Measurements from ENCODE around the gene UBE2O.
"Not testable (repeated sequence)": the region's sequence is repeated elsewhere in the genome, so short reads cannot be mapped to it uniquely, and the experiment has no call there.

The UBE2O gene

GRCh38 chr17:76346936-76347335 lies 106.0 kb downstream of the UBE2O start:
- H2BK120ac ChIP-seq (ENCODE audit: insufficient read depth, low read length, poor library complexity); H2AK5ac ChIP-seq (ENCODE audit: low read length); H2BK5ac ChIP-seq (ENCODE audit: low read depth, low read length, poor library complexity); H3K79me2 ChIP-seq (ENCODE audit: control insufficient read depth, insufficient read depth, low read length, poor library complexity); H3K4me2 ChIP-seq (ENCODE audit: low read length); H3K4ac ChIP-seq (ENCODE audit: low read depth, low read length); H3K4me3 ChIP-seq (ENCODE audit: low read depth, low read length); DNase-seq; H3K14ac ChIP-seq (ENCODE audit: low read length); H3K9ac ChIP-seq (ENCODE audit: low read length); H3K79me1 ChIP-seq (ENCODE audit: low read length); H2AFZ ChIP-seq (ENCODE audit: insufficient read depth, low read length, poor library complexity); H3K18ac ChIP-seq (ENCODE audit: low read length); H3K27me3 ChIP-seq (ENCODE audit: insufficient read depth, low read length); H4K12ac ChIP-seq (ENCODE audit: low read depth, low read length); H4K8ac ChIP-seq (ENCODE audit: low read depth, low read length); H2BK12ac ChIP-seq (ENCODE audit: low read length); H3K9me3 ChIP-seq (ENCODE audit: insufficient read depth, low read depth, low read length); H3K4me1 ChIP-seq (ENCODE audit: control insufficient read depth in 1 of 2, insufficient read depth in 2 of 2, low read length in 2 of 2); H3K27ac ChIP-seq (ENCODE audit: low read depth, low read length); H4K91ac ChIP-seq (ENCODE audit: low read depth, low read length); H3K23ac ChIP-seq (ENCODE audit: low read length): not testable (repeated sequence)
- peaks cover 14 to 22% of the 10 kb centered on the region in 2 experiments for H3K36me3 ChIP-seq (ENCODE audit: control insufficient read depth in 1 of 2, insufficient read depth in 2 of 2, low read length in 2 of 2)
- WGBS (ENCODE audit: extremely low coverage, insufficient coverage, insufficient read length): no CpG with 5 or more reads among the region's 11 CpGs

GRCh38 chr17:76345377-76345974 lies 107.5 kb downstream of the UBE2O start:
- Histone ChIP-seq H3K18ac (ENCODE audit: low read length) (no peak overlapping the region), H3K36me3 (ENCODE audit: control insufficient read depth in 1 of 2, insufficient read depth in 2 of 2, low read length in 2 of 2) (peaks cover 14 to 22% of the 10 kb centered on the region in 2 experiments), H3K4me2 (ENCODE audit: low read length) (no peak overlapping the region), H3K14ac (ENCODE audit: low read length) (no peak overlapping the region), H4K91ac (ENCODE audit: low read depth, low read length) (no peak overlapping the region), H4K8ac (ENCODE audit: low read depth, low read length) (no peak overlapping the region), H2BK120ac (ENCODE audit: insufficient read depth, low read length, poor library complexity) (no peak overlapping the region), H3K27ac (ENCODE audit: low read depth, low read length) (no peak overlapping the region), H3K23ac (ENCODE audit: low read length) (no peak overlapping the region), H4K12ac (ENCODE audit: low read depth, low read length) (no peak overlapping the region), H2AK5ac (ENCODE audit: low read length) (no peak overlapping the region), H3K9ac (ENCODE audit: low read length) (no peak overlapping the region), H3K4ac (ENCODE audit: low read depth, low read length) (no peak overlapping the region), H2BK5ac (ENCODE audit: low read depth, low read length, poor library complexity) (no peak overlapping the region), H2AFZ (ENCODE audit: insufficient read depth, low read length, poor library complexity) (no peak overlapping the region), H3K4me3 (ENCODE audit: low read depth, low read length) (no peak overlapping the region), H3K79me1 (ENCODE audit: low read length) (no peaks in the 10 kb centered on the region), H3K9me3 (ENCODE audit: insufficient read depth, low read depth, low read length) (no peaks in the 10 kb centered on the region), H3K4me1 (ENCODE audit: control insufficient read depth in 1 of 2, insufficient read depth in 2 of 2, low read length in 2 of 2) (no peaks in the 10 kb centered on the region), H3K79me2 (ENCODE audit: control insufficient read depth, insufficient read depth, low read length, poor library complexity) (no peaks in the 10 kb centered on the region), H3K27me3 (ENCODE audit: insufficient read depth, low read length) (no peaks in the 10 kb centered on the region), H2BK12ac (ENCODE audit: low read length) (no peak overlapping the region)
- WGBS (ENCODE audit: extremely low coverage, insufficient coverage, insufficient read length): no CpG with 5 or more reads among the region's 14 CpGs
- DNase-seq: no peak

- Histone ChIP-seq H3K79me2 (ENCODE audit: control insufficient read depth, insufficient read depth, low read length, poor library complexity) (no peaks in the 10 kb centered on the region), H2BK120ac (ENCODE audit: insufficient read depth, low read length, poor library complexity) (no peak overlapping the region), H3K36me3 (ENCODE audit: control insufficient read depth in 1 of 2, insufficient read depth in 2 of 2, low read length in 2 of 2) (peaks cover 14 to 22% of the 10 kb centered on the region in 2 experiments), H2BK12ac (ENCODE audit: low read length) (no peak overlapping the region), H4K8ac (ENCODE audit: low read depth, low read length) (no peak overlapping the region), H3K4me2 (ENCODE audit: low read length) (no peak overlapping the region), H4K91ac (ENCODE audit: low read depth, low read length) (no peak overlapping the region), H3K14ac (ENCODE audit: low read length) (no peak overlapping the region), H4K12ac (ENCODE audit: low read depth, low read length) (no peak overlapping the region), H3K4me1 (ENCODE audit: control insufficient read depth in 1 of 2, insufficient read depth in 2 of 2, low read length in 2 of 2) (no peaks in the 10 kb centered on the region), H3K23ac (ENCODE audit: low read length) (no peak overlapping the region), H3K4ac (ENCODE audit: low read depth, low read length) (no peak overlapping the region), H3K4me3 (ENCODE audit: low read depth, low read length) (no peak overlapping the region), H3K18ac (ENCODE audit: low read length) (no peak overlapping the region), H2BK5ac (ENCODE audit: low read depth, low read length, poor library complexity) (no peak overlapping the region), H3K9me3 (ENCODE audit: insufficient read depth, low read depth, low read length) (no peaks in the 10 kb centered on the region), H3K9ac (ENCODE audit: low read length) (no peak overlapping the region), H2AK5ac (ENCODE audit: low read length) (no peak overlapping the region), H3K27me3 (ENCODE audit: insufficient read depth, low read length) (no peaks in the 10 kb centered on the region), H3K27ac (ENCODE audit: low read depth, low read length) (no peak overlapping the region), H2AFZ (ENCODE audit: insufficient read depth, low read length, poor library complexity) (no peak overlapping the region), H3K79me1 (ENCODE audit: low read length) (no peaks in the 10 kb centered on the region)
- peak; percentile 98 to 99 for DNase-seq
- WGBS (ENCODE audit: extremely low coverage, insufficient coverage, insufficient read length): no CpG with 5 or more reads among the region's 7 CpGs
These were observed 109.8 kb downstream of the UBE2O start for GRCh38 chr17:76343106-76343505.

- H2BK5ac ChIP-seq (ENCODE audit: low read depth, low read length, poor library complexity): no peak overlapping the region
- no peak overlapping the region for H4K12ac ChIP-seq (ENCODE audit: low read depth, low read length)
- WGBS (ENCODE audit: extremely low coverage, insufficient coverage, insufficient read length): no CpG with 5 or more reads among the region's 6 CpGs
- H3K79me2 ChIP-seq (ENCODE audit: control insufficient read depth, insufficient read depth, low read length, poor library complexity): no peaks in the 10 kb centered on the region
- no peak overlapping the region for H2AK5ac ChIP-seq (ENCODE audit: low read length)
- no peak overlapping the region for H3K4me2 ChIP-seq (ENCODE audit: low read length)
- H3K9me3 ChIP-seq (ENCODE audit: insufficient read depth, low read depth, low read length): peaks cover 2% of the 10 kb centered on the region
- H3K4me1 ChIP-seq (ENCODE audit: control insufficient read depth in 1 of 2, insufficient read depth in 2 of 2, low read length in 2 of 2): no peaks in the 10 kb centered on the region
- H2BK120ac ChIP-seq (ENCODE audit: insufficient read depth, low read length, poor library complexity): no peak overlapping the region
- no peak overlapping the region for H2AFZ ChIP-seq (ENCODE audit: insufficient read depth, low read length, poor library complexity)
- no peak overlapping the region for H3K18ac ChIP-seq (ENCODE audit: low read length)
- H2BK12ac ChIP-seq (ENCODE audit: low read length): no peak overlapping the region
- no peak overlapping the region for H3K9ac ChIP-seq (ENCODE audit: low read length)
- H4K91ac ChIP-seq (ENCODE audit: low read depth, low read length): no peak overlapping the region
- H4K8ac ChIP-seq (ENCODE audit: low read depth, low read length): no peak overlapping the region
- no peaks in the 10 kb centered on the region for H3K27me3 ChIP-seq (ENCODE audit: insufficient read depth, low read length)
- no peak overlapping the region for H3K14ac ChIP-seq (ENCODE audit: low read length)
- H3K4me3 ChIP-seq (ENCODE audit: low read depth, low read length): no peak overlapping the region
- H3K4ac ChIP-seq (ENCODE audit: low read depth, low read length): no peak overlapping the region
- peak; percentile 55 to 76 for DNase-seq
- no peaks in the 10 kb centered on the region for H3K79me1 ChIP-seq (ENCODE audit: low read length)
- no peak overlapping the region for H3K27ac ChIP-seq (ENCODE audit: low read depth, low read length)
- peaks cover 5 to 9% of the 10 kb centered on the region in 2 experiments for H3K36me3 ChIP-seq (ENCODE audit: control insufficient read depth in 1 of 2, insufficient read depth in 2 of 2, low read length in 2 of 2)
- no peak overlapping the region for H3K23ac ChIP-seq (ENCODE audit: low read length)
These were observed 111.7 kb downstream of the UBE2O start for GRCh38 chr17:76341301-76341700.
